Omental fat pad (tissue), 4 donors: ENCODE data around the gene TTC28. TPM values are rescaled to one million over a fixed set of nuclear protein-coding genes. Genes with fewer than 3 reads are reported as not detected.

Experiments
- ATAC-seq: fragments of 150-250 bp; one replicate; pipeline ENCODE4 v1.9.1; 2016; ENCODE audit warnings: mild to moderate bottlenecking, moderate library complexity; ENCODE audit not compliant: low FRiP score
- DNase-seq: peaks from one replicate; pipeline ENCODE4 v3.0.0-alpha.2; 2019; ENCODE audit warnings: low spot score
- CTCF ChIP-seq, 3 donors: fragments of 450-650 bp; IDR thresholded peaks; one replicate each; pipeline ENCODE4 v1.5.1; 2016 to 2017; ENCODE audit warnings: antibody characterized with exemption in 3 of 3, mild to moderate bottlenecking in 3 of 3, moderate library complexity in 2 of 3
- total RNA-seq, 4 donors: library from RNA; depleted of rRNA; stranded (reverse); fragments of >200 nt; gene quantifications; one replicate each; pipeline ENCODE4 v1.1.0, GENCODE V29; 2016

The TTC28 gene
- total RNA-seq, 4 donors from 2014 or later = 28.6 to 103 (median 50.6) TPM

- TF ChIP-seq CTCF (IDR thresholded peaks at IDR 0.05) = no peak
- no peak for ATAC-seq
- DNase-seq = no peak
These were observed 626.8 kb downstream of the TTC28 start for GRCh38 chr22:28052825-28053269.

- DNase-seq (peak; percentile 62), ATAC-seq (no peak)
- peak in 1 of 3 donors; percentile 85 for TF ChIP-seq CTCF (IDR thresholded peaks at IDR 0.05)
These were observed 627.8 kb downstream of the TTC28 start for GRCh38 chr22:28051787-28052356.

- ATAC-seq = no peak
- DNase-seq = no peak
- TF ChIP-seq CTCF (IDR thresholded peaks at IDR 0.05) = no peak
These were observed 628.4 kb downstream of the TTC28 start for GRCh38 chr22:28051091-28051786.

GRCh38 chr22:28048529-28048928, 631.1 kb downstream of the TTC28 start:
- DNase-seq (no peak), ATAC-seq (no peak)
- no peak for TF ChIP-seq CTCF (IDR thresholded peaks at IDR 0.05)

GRCh38 chr22:28047740-28048139, 631.9 kb downstream of the TTC28 start:
- ATAC-seq (no peak), DNase-seq (no peak)
- no peak for TF ChIP-seq CTCF (IDR thresholded peaks at IDR 0.05)

- DNase-seq = no peak
- no peak for TF ChIP-seq CTCF (IDR thresholded peaks at IDR 0.05)
These were observed 633.5 kb downstream of the TTC28 start for GRCh38 chr22:28046100-28046499.

More at GRCh38 chr22:28046100-28046499, 633.5 kb downstream of the TTC28 start:
- ATAC-seq = no peak
